ENCODE measurements around the gene PAF1.

GRCh38 chr19:39347332-39348164 lies 43.4 kb downstream of the PAF1 start:
- TF ChIP-seq EZH2 (IDR thresholded peaks at IDR 0.05), result no peak
- no peak for TF ChIP-seq POLR2AphosphoS5 (IDR thresholded peaks at IDR 0.05; ENCODE audit: borderline replicate concordance, low read depth, low read length)

All from SK-N-MC (cell line).